COLO829 (cell line): ENCODE measurements around the gene TNK1.

ENCODE experiments used
- DNase-seq: peaks from one replicate; pipeline ENCODE4 v3.0.0; 2012; ENCODE audit warnings: low spot score

Gene TNK1

DNA sequence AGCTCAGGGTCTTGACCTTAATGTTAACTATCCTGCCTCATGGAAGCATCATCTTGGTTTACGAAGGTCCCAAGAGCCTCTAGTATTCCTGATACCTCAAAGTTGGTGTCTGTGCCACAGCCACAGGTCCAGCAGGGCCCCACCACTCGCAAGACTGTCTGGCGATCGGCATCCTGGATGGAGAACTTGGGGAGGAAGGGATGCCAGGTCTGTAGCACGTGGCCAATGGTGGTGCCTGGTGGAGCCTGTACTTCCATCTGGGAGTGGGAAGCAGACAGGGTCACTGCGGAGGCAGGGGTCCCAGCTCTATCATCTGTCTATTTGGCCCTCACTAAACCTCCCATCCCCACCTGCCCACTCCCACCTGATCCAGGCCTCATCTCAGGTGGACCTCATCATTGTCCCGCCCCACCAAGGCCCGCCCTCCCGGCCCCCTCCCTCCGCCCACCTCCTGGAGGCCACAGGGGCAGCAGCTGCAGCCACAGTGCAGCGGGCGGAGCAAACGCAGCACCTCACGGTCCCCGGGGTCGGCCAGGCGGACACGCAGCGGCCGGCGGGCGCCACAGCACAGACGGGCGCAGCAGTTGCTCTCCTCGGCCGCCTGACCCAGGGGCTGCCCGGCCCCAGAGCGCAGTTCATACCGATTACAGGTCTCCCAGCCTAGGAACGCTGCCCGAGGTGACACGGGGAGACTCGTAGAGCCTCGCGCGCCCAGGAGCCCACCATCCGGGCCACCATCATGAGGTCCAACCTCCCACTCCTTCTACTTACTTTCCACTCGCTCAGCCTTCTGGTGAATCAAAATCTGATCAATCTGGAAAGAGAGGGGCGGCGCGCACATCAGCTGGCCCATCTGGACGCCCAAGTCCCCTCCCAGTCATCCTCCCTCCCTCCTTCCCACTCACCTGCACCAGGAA, 12.1 kb downstream of the TNK1 start:
- DNase-seq = no peak

DNA sequence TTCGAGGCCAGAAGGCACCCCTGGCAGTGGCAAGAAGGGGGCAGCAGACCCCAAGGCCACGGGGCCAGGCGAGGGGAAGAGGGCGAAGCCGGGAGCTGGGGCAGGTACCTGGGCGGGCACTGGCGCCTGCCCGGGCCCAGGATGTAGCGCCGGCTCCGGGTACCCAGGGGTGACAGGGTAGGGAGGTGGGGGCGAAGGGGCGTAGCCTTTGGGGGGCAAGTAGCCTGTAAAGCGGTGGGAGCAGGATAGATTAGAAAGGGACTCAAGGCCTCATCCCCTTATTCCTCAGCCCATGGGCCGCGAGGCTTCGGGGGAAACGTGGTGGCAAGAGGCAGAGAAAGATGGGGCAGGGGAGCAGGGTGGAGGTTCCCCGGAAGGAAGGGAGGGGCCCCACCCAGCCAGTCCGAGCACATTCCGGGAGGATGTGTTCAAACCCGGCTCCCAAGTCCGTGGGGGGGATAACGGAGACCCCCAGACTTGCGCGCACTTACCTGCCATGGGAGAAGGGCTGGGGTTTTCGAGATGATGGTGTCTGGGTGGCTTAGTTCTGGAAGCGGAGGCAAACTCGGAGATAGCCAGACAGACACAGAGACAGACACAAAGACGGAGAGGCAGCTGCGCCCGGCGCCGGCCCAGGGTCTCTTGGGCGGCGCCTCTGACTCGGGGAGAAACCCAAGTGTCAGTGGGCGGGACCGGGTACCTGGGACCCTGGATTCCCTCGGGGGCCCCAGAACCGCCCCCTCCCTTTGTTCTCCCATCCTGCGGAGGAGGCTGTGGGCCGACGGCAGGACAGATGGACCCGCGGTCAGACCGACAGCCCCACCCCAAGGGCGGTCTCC, 12.9 kb downstream of the TNK1 start:
- no peak for DNase-seq

DNA sequence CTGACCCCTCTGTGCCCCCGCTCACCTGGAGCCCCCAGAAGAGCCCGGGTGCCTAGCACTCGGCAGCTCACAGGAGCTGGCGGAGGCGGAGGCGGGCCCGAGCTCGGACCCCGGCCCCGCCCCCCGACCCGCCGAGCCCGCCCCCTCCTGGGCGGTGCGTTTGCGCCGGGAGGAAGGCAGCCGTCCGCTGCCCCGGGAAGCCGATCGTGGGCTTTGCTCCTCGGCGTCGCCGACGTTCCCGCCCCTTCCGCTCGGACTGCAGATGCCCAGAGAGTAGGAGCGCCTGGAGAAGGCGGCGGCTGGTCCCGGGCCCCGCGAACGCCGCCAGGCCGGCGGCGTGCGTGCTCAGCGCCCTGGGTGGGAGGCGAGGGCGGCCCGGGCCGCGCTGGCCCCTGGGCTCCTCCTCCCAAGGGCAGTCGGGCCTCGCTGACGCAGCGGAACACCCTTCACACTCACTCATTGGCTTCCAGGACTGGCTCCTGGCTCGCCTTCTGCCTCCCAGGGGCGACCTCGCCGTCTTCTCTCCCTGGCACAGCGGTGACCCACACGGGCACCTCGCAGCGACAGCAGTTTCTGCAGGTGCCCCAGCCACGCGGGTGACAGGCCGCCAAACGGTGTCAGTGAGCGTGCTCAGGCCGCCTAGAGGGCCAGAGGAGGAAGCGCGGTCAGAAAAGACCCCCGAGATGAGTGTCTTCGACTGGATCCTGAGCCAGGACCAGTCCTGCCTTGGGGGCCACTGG, 13.7 kb downstream of the TNK1 start, which contains the start of gene PLSCR3:
TSS of gene PLSCR3 (minus strand) at position 74 of the 740 bp plus-strand sequence. CDS start 415 bp downstream, outside the sequence.
- DNase-seq = peak; percentile 79

DNA sequence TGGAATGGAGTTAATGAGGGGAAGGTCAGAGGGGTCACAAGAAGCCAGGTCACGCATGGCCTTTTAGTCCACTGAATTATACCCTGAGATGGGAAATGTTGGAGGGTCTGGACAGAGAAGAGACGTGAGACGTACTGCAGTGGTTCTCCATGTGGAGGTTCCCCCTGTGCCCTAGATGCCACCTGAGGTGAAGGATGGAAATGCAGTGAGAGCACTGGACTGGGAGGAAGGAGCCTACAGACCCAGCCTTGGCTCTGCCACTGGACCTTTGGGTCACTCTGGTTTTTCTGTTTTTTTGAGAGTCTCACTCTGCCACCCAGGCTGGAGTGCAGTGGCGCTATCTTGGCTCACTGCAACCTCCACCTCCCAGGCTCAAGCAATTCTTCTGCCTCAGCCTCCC, 15.3 kb downstream of the TNK1 start:
- DNase-seq = no peak

DNA sequence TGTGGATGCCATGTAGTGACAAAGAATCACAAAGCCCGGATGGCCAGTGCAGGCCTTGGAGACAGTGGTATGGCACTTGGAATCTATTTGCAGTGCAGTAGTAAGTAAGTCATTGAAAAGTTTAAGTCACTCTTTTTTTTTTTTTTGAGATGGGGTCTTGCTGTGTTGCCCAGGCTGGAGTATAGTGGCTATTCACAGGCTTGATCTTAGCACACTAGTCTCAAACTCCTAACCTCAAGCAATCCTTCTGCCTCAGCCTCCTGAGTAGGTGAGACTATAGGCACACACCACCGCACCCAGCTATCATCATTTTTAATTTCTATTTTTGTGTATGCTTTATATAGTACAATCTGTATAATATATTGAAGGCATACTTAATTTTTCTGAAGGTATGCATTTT, 17.7 kb downstream of the TNK1 start:
- no peak for DNase-seq

DNA sequence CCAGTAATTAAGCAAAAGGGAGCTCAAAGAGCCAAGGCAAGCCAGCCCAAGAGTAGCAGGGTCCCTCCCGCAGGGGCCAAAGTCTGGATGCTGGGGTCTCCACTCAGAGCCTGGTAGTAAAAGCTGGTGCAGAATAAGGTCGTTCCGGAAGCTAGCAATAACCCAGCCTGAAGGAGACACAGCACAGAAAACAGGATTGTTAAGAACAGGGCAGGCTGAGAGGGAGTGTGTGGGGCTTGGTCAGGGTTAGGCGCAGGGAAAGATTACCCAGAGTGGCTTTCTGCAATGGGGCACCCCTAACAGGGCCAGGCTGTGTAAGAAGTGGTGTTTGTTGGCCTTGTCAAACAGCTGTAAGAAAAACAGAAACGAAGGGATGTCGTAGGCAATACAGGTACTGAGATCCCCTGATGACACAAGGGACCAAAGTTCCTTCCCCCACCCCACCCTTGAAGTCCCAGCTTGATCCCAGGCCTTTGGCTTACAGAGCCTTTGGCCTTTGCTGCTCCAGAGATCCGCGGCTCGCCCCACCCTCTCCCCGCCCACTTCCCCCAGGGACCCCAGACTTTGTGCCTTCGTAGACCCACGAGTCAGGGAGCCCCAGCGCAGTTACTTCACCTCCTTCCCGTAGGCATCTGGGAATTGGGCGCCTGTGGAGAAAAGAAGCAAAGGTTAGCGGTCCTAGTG, 22.3 kb downstream of the TNK1 start:
- no peak for DNase-seq

DNA sequence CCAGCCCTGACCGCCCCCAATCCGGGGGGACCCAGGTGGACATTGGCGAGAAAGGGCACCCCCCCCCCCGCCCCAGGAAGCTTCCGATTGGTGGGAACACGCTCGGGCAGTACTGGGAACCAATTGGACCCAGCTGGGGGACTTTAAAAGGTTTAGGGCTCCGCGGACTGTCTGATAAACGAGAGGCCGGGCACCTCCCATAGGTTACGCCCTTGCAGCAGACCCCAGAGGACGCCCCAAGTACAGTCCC, 22.8 kb downstream of the TNK1 start:
- DNase-seq = no peak

DNA sequence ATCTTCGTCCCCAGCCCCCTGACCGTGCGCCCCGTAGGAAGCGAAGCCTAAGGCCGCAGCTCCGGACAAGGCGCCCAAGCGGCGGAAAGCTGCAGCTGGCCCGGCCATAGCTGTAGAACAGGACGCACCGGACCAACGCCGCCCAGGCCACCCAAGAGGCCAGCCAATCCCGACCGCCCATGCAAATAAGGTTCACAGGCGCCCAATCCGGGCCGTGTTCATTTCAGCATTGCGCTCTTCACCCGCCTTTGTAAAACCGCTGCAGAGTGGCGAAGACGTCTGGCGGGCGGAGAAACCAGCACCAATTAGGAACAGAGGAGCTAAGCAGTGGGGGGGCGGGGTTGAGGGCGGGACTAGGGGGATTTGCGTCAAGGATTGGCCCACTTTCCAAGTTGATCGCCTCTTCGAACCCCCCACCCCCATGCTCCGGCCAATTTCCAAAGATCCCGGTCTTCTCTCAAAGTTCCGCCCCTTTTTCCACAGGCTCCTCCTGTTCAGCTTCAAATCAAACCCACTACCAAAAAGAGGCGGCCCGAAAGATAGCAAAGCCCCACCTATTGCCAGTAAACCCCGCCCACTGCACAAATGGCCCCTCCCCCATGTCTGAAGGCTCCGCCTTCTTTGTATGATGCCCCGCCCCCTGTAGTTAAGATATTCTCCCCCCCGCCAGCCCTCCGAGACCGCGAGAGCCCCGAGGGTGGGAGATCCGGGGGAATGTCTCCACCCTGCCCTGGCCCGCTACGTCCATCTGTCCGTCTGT, 23.3 kb downstream of the TNK1 start, which contains the start of gene TMEM256:
TSS of gene TMEM256 (minus strand) at position 121 of the 760 bp plus-strand sequence. CDS start at position 108, 13 bp downstream.
- peak; percentile 96 for DNase-seq

DNA sequence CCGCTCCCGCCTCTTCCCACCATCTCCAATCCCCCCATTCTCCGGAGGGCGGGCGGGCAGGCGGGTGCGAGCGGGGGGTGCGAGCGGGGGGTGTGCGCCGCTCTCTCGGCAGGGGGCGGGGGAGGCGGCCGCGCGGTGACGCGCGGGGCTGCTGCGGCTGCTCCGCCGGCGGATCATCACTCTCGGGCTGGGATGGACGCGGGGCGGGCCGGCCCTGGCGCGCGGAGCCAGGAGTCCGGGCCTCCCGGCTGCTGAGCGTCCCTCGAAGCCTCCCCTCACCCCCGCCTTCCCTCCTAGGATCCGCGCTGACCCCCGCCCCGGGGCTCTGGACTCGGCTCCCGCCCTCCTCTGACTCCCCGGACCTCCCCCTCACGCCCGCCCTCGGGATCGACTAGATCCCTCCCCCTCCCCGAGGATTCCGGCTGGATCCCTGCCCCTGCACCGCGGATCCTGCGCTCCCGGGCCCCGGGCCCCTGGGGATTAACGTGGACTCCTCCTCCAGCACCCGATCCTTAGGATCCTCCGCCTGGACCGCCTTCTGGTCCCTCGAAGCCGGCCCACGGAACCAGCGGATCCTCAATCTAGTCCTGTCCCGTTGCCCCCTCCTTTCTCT, 24.0 kb downstream of the TNK1 start:
- no peak for DNase-seq

DNA sequence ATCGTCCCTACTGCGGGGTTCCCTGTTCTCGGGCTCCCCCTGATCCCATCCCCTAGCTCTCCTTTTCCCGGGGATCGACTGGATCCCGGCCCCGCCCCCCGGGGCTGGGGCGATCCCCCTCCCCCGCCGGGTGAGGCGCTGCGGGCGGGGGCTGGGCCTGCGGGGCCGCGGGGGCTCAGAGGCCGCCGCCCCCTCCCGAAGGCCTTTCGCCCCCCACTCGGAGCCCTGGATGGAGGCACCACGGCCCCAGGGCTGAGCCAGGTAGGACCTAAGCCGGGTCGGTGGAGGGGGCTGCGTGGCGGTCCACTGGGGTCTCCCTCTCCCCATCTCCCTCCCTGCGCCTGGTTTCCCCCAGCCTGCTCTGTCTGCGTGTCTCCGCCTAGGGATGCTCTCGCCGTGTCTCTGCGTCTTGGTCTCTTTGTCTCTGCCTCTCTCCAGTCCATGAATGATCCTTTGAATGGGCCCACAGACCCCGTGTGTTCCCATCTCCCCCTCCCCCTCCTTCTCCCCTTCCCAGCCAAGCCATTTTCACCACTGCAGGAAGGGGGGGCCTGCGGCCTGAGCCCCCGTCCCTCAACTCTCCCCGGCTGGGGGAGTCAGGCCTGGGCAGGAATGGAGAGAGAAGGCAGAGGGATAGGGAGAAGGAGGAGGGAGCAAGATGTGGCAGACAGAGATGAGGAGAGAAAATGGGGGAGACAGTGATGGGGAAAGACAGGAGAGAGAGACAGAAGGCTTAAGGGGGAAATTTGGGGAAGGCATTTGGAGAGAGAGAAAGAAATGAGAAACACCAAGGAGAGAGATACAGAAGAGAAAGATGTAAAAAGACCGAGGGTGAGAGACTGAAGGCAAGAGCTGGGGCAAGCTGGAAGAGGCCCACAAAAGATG, 24.7 kb downstream of the TNK1 start:
- no peak for DNase-seq

DNA sequence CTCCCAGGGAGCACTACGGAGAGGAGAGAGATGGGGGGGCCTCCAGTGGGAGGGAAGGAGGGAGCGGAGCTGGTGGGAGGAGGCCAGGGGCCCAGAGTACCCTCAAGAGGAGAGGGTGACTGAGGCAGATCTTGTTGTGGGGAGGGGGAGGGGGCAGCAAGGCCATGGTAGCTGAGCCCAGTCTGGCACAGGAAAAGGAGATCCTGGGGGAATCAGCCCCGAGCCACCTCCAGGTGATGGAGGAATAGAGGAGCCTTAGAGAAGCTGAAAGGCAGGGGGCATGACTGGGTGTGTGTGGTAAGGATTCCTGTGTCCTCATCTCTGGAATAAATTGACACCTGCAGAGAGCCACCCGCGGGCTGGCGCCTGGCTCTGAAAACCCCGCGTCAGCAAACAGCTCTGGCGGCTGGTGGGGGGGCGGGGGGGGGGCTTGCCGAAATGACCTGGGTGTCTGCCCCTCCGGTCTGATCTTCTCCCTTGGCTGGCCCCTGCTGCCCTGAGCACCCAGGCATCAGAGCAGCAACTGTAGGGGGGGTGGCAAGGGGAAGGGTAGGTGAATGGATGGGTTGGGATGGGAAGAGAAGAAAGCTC, 25.4 kb downstream of the TNK1 start:
- no peak for DNase-seq

DNA sequence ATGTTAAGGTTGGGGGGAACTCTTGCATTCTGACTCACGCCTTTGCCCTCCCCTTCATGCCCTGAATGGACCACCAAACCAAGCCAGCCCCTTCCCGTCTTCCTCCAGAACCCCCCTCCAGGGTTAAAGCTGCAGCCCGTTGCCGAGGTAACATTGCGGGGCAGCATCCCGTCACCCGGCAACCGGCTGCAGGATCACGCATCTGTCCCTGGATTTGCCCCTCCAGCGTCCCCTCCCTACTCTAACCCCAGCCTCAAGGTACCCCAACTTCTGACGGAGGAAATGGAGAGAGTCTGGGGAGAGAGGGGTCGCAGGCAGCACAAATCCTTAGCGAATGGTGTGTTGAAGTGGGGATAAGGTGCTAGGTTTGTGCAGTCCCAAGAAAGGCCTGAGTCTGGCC, 26.2 kb downstream of the TNK1 start:
- DNase-seq = no peak

DNA sequence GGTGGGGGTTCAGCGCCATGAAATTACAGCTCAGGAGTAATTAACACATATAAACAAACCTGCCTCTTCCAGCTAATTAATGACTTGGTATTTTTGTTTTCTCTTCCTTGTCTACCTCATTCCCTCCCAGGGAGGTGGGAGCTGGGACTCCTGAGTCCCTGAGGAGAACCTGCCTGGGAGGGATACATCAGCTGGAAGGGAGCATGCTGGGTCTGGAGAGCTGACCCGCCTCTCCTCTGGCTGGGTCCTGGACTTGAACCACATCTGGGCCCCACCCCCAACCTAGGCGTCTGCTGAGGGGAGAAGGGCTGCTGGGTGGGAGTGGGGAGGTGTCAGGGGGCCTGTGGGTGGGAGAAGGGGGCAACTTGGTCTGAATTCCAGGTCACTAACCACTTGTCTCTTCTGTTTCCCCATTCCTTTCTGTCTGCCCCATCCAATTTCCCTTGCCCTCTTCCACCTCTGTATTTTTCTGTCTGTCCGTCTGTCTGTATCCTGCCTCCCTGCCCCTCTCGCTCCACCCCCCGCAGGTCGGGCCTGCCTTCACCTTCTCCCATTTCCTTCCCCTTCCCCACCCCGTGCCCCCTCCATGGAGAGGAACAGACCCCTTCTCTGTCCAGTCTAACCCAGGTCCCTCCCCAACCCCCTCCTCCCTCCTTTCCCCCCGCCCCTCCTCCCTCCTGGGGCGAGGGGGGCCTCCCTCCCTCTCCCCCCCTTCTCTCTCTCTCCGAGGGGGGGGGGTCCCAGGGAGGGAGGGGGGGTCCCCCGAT, 26.8 kb downstream of the TNK1 start, which contains the start of gene NLGN2:
TSS of gene NLGN2 (plus strand) at position 361 of the 767 bp plus-strand sequence. CDS start 411 bp downstream, outside the sequence.
- DNase-seq = no peak

DNA sequence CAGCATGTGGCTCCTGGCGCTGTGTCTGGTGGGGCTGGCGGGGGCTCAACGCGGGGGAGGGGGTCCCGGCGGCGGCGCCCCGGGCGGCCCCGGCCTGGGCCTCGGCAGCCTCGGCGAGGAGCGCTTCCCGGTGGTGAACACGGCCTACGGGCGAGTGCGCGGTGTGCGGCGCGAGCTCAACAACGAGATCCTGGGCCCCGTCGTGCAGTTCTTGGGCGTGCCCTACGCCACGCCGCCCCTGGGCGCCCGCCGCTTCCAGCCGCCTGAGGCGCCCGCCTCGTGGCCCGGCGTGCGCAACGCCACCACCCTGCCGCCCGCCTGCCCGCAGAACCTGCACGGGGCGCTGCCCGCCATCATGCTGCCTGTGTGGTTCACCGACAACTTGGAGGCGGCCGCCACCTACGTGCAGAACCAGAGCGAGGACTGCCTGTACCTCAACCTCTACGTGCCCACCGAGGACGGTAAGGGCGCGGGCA, 27.4 kb downstream of the TNK1 start:
- no peak for DNase-seq

DNA sequence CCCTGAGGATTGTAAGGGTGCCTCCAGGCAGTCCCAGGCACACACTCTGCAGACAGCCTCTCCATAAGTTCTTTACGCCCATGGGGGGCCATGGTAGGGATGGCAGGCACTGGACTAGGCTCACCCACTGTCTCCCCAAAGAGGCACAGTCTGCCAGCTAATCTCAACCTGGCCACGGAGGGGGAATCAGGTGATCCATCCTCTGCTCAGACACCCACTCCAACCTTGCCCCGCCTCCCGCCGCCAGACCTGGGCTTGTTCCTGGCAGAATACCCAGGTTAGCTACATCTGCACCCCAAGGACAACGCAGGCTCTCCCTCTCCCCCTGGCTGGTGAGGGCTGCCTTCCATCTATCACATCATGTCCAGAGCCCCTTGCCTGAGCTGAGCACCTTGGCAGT, 28.0 kb downstream of the TNK1 start:
- no peak for DNase-seq

DNA sequence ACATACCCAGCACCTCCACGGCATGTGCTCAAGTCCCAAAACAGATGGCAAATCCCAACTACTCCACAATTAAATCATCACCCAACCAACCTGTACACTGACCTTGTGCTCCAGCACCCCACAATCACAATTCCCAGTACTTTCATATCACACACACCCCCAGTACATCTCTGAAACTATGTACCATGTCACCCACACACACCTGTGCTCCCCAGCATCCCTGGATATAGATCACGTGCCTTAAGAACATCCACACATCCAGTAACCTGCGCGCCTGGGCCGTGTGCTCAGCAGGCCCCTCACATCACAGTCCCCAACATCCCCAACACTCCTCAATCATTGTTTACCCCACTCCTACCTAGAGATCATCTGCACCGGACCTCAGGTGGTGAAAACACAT, 28.8 kb downstream of the TNK1 start:
- no peak for DNase-seq

DNA sequence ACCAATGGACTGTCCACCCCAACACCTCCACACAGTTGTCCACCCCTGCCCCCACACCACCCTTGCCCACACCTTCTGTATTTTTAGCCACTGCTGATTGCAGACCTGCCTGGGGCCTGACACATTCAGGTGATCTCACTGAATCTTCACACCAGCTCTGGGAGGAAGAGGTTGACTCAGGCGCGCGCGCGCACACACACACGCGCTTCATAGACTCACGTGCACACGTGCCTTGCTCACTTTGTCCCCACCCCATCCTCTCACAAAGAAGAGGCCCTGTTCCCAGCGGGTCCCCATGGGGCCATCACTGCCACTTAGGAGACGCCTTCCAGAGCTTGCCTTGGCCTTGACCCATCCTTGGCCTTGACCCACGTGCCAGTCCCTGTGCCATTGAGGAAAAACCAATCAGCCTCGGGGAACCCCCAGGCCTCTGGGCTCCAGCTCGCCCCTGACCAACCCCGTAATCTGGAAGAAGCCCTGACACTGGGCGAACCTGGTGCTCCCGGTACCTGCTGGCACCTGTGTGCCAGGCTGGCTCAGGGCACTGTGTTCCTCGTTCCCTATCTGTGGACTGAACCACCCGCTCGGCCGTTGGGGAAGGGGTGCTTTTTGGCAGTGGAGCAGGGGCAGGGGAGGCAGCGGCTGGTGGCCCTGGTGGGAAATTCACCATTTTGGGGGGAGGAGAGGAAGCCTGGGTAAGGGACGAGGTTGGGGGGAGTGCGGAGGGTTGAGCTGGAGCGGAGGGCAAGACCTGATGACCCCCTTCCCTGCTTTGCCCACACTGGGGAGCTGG, 29.9 kb downstream of the TNK1 start:
- DNase-seq = no peak
